DOHH2 (cell line): ENCODE measurements around the gene MCU.

Experiments used
- CTCF ChIP-seq: fragments of 200-600 bp; sonication (generic); IDR thresholded peaks from one replicate; pipeline ENCODE4 v1.5.1; 2014; ENCODE audit warnings: antibody characterized with exemption, mild to moderate bottlenecking, low read depth, low read length; ENCODE audit not compliant: poor library complexity, severe bottlenecking
- EZH2phosphoT487 ChIP-seq: fragments of 200-600 bp; sonication (generic); IDR thresholded peaks from 2 replicates; pipeline ENCODE4 v1.6.1; 2017; ENCODE audit warnings: borderline replicate concordance, mild to moderate bottlenecking, antibody characterized with exemption, low read length, moderate library complexity, mixed read lengths

GRCh38 chr10:72822342-72822986 is 130.5 kb downstream of the MCU start:
- TF ChIP-seq EZH2phosphoT487 (no peak), CTCF (no peak)
